H1 (cell line): ENCODE results near the gene FBXO41. TPM values are rescaled to one million over a fixed set of nuclear protein-coding genes. Genes with fewer than 3 reads are reported as not detected.

Source experiments
- CTCF ChIA-PET: fragments of 300-600 bp; sonication (Branson Sonifier 250); formaldehyde crosslinking; loops from one replicate; lab custom pipeline; 2021; ENCODE audit not compliant: partially characterized antibody; lab: Charles Lee
- POLR2A ChIA-PET: fragments of 300-600 bp; sonication (Branson Sonifier 250); formaldehyde crosslinking; loops from one replicate; lab custom pipeline; 2021; ENCODE audit warnings: inconsistent platforms; ENCODE audit not compliant: partially characterized antibody; lab: Charles Lee
- DNase-seq, 2 experiments: peaks; one replicate each; pipeline versions ENCODE4 v3.0.0 to v3.0.0-alpha.2; 2010 to 2022; ENCODE audit warnings: low spot score in 2 of 2, low read depth in 1 of 2, mixed read lengths in 1 of 2
- FAIRE-seq: peaks from 2 replicates; lab custom pipeline; 2011; peaks lifted over from hg19 to GRCh38; lab: Jason Lieb, UNC
- H2AFZ ChIP-seq: 2 replicates; pipeline ENCODE4 v1.8.1; 2012; ENCODE audit warnings: low read length, inconsistent platforms
- H2AK5ac ChIP-seq: 2 replicates; pipeline ENCODE4 v1.6.1; 2013; ENCODE audit warnings: low read depth, low read length
- H2BK120ac ChIP-seq: replicated peaks from 2 replicates; pipeline ENCODE3; 2013; ENCODE audit warnings: low read depth, low read length, inconsistent platforms
- H2BK12ac ChIP-seq: 2 replicates; pipeline ENCODE4 v1.6.1; 2013; ENCODE audit warnings: low read depth, low read length
- H2BK15ac ChIP-seq: 2 replicates; pipeline ENCODE4 v1.6.1; 2013; ENCODE audit warnings: low read length
- H2BK20ac ChIP-seq: 2 replicates; pipeline ENCODE4 v1.6.1; 2013; ENCODE audit warnings: low read length
- H2BK5ac ChIP-seq: 2 replicates; pipeline ENCODE4 v1.6.1; 2013; ENCODE audit warnings: low read depth, low read length
- H3K14ac ChIP-seq: 2 replicates; pipeline ENCODE4 v1.6.1; 2013; ENCODE audit warnings: inconsistent platforms; ENCODE audit not compliant: insufficient read length
- H3K18ac ChIP-seq: 2 replicates; pipeline ENCODE4 v1.6.1; 2013; ENCODE audit warnings: low read length; ENCODE audit errors: extremely low read depth
- H3K23ac ChIP-seq: 2 replicates; pipeline ENCODE4 v1.6.1; 2013; ENCODE audit warnings: inconsistent platforms; ENCODE audit not compliant: insufficient read length
- H3K23me2 ChIP-seq: 2 replicates; pipeline ENCODE4 v1.6.1; 2013; ENCODE audit warnings: low read depth, low read length
- H3K27ac ChIP-seq: 2 replicates; pipeline ENCODE4 v1.6.1; 2011; ENCODE audit warnings: low read depth, low read length, inconsistent platforms
- H3K27me3 ChIP-seq, 4 experiments: replicated peaks in 1 of 4; 1 replicate in 1 of 4; 2 replicates in 3 of 4; pipeline versions ENCODE4 v1.6.1 to v1.8.1; 2011 to 2013; ENCODE audit warnings: low read length in 3 of 4, mild to moderate bottlenecking in 3 of 4, inconsistent platforms in 2 of 4, mixed read lengths in 2 of 4, moderate library complexity in 1 of 4; ENCODE audit not compliant: control insufficient read depth in 3 of 4, insufficient read depth in 3 of 4; ENCODE audit errors: extremely low read depth in 1 of 4
- H3K36me3 ChIP-seq, 4 experiments: 2 replicates each; pipeline versions ENCODE4 v1.6.1 to v1.8.1; 2011 to 2013; ENCODE audit warnings: mild to moderate bottlenecking in 4 of 4, low read length in 3 of 4, moderate library complexity in 2 of 4, control low read depth in 1 of 4, inconsistent platforms in 1 of 4; ENCODE audit not compliant: insufficient read depth in 4 of 4, control insufficient read depth in 2 of 4
- H3K4ac ChIP-seq: replicated peaks from 2 replicates; pipeline ENCODE3; 2013; ENCODE audit warnings: low read length, low read depth, mixed read lengths, inconsistent platforms; ENCODE audit not compliant: insufficient read length
- H3K4me1 ChIP-seq, 4 experiments: replicated peaks in 1 of 4; 1 replicate in 1 of 4; 2 replicates in 3 of 4; pipeline versions ENCODE4 v1.6.1 to v1.8.1; 2011 to 2013; ENCODE audit warnings: low read length in 3 of 4, inconsistent platforms in 2 of 4, mixed read lengths in 1 of 4; ENCODE audit not compliant: insufficient read depth in 4 of 4, control insufficient read depth in 3 of 4
- H3K4me2 ChIP-seq, 2 experiments: 2 replicates each; pipeline versions ENCODE4 v1.6.1 to v1.8.1; 2011 to 2013; ENCODE audit warnings: low read depth in 2 of 2, low read length in 2 of 2, control low read depth in 1 of 2, inconsistent platforms in 1 of 2, mild to moderate bottlenecking in 1 of 2; ENCODE audit not compliant: insufficient read depth in 1 of 2
- H3K4me3 ChIP-seq, 4 experiments: fragments of 200-600, 300-600 bp in 1 of 4; sonication (generic), shearing (Covaris generic), sonication (Bioruptor Twin) in 1 of 4; 2 replicates each; pipeline versions ENCODE4 v1.5.1 to v1.8.1; 2011 to 2016; ENCODE audit warnings: low read length in 4 of 4, low read depth in 3 of 4, control low read depth in 2 of 4, inconsistent platforms in 2 of 4, mild to moderate bottlenecking in 2 of 4, mixed read lengths in 1 of 4, moderate library complexity in 1 of 4; ENCODE audit not compliant: insufficient read depth in 2 of 4; ENCODE audit errors: extremely low read depth in 1 of 4
- H3K56ac ChIP-seq: replicated peaks from 2 replicates; pipeline ENCODE3; 2013; ENCODE audit warnings: low read depth, mild to moderate bottlenecking, mixed read lengths, low read length, inconsistent platforms; ENCODE audit not compliant: insufficient read length
- H3K79me1 ChIP-seq: 2 replicates; pipeline ENCODE4 v1.6.1; 2013; ENCODE audit warnings: low read depth, low read length, control low read depth
- H3K79me2 ChIP-seq, 2 experiments: 2 replicates each; pipeline versions ENCODE4 v1.6.1 to v1.8.1; 2012 to 2013; ENCODE audit warnings: low read length in 2 of 2, mild to moderate bottlenecking in 2 of 2, inconsistent platforms in 1 of 2; ENCODE audit not compliant: insufficient read depth in 2 of 2, control insufficient read depth in 1 of 2
- H3K9ac ChIP-seq, 4 experiments: replicated peaks in 1 of 4; 1 replicate in 1 of 4; 2 replicates in 3 of 4; pipeline versions ENCODE4 v1.6.1 to v1.8.1; 2011 to 2013; ENCODE audit warnings: low read depth in 3 of 4, low read length in 3 of 4, control low read depth in 2 of 4, mild to moderate bottlenecking in 2 of 4, moderate library complexity in 2 of 4, inconsistent platforms in 1 of 4; ENCODE audit errors: extremely low read depth in 1 of 4
- H3K9me3 ChIP-seq, 2 experiments: 2 replicates each; pipeline versions ENCODE4 v1.6.1 to v1.8.1; 2012 to 2013; ENCODE audit warnings: mild to moderate bottlenecking in 2 of 2, moderate library complexity in 2 of 2, control low read depth in 1 of 2, inconsistent platforms in 1 of 2, low read depth in 1 of 2, low read length in 1 of 2, mixed read lengths in 1 of 2; ENCODE audit not compliant: insufficient read depth in 2 of 2
- H4K20me1 ChIP-seq, 2 experiments: replicated peaks in 1 of 2; 2 replicates each; pipeline versions ENCODE3 to v1.8.1; 2011 to 2013; ENCODE audit warnings: inconsistent platforms in 2 of 2, low read length in 2 of 2, mild to moderate bottlenecking in 1 of 2; ENCODE audit not compliant: insufficient read depth in 2 of 2, control insufficient read depth in 1 of 2
- H4K5ac ChIP-seq: 2 replicates; pipeline ENCODE4 v1.6.1; 2013; ENCODE audit warnings: low read length, low read depth, mixed read lengths, inconsistent platforms; ENCODE audit not compliant: insufficient read length
- H4K8ac ChIP-seq: 2 replicates; pipeline ENCODE4 v1.8.0; 2013; ENCODE audit warnings: mild to moderate bottlenecking, moderate library complexity, low read length, inconsistent platforms; ENCODE audit not compliant: insufficient read depth; ENCODE audit errors: extremely low read depth
- H4K91ac ChIP-seq: replicated peaks from 2 replicates; pipeline ENCODE3; 2013; ENCODE audit warnings: low read length, mixed read lengths, inconsistent platforms; ENCODE audit not compliant: insufficient read length
- BCL11A ChIP-seq, 2 experiments: IDR thresholded peaks; one replicate each; pipeline ENCODE4 v1.6.1; 2011; ENCODE audit warnings: low read depth in 2 of 2, low read length in 2 of 2, mild to moderate bottlenecking in 2 of 2
- CHD1 ChIP-seq: IDR thresholded peaks from 2 replicates; pipeline ENCODE4 v1.6.1; 2012; ENCODE audit warnings: low read depth, low read length, improper control_type of control experiment
- CREB1 ChIP-seq: IDR thresholded peaks from 2 replicates; pipeline ENCODE4 v1.6.1; 2012; ENCODE audit warnings: inconsistent platforms
- CTBP2 ChIP-seq: IDR thresholded peaks from 2 replicates; pipeline ENCODE4 v1.7.0; 2011; ENCODE audit warnings: borderline replicate concordance, mild to moderate bottlenecking, moderate library complexity, mixed read lengths, low read length; ENCODE audit not compliant: insufficient read depth, insufficient read length
- PHF8 ChIP-seq: fragments of 200-600 bp; sonication (generic); conservative IDR thresholded peaks from 2 replicates; pipeline ENCODE4 v1.7.1; 2012; ENCODE audit warnings: low read depth, mild to moderate bottlenecking, inconsistent platforms, low read length, moderate library complexity
- POLR2AphosphoS5 ChIP-seq: IDR thresholded peaks from 2 replicates; pipeline ENCODE4 v1.6.1; 2011; ENCODE audit warnings: low read depth, low read length
- RFX5 ChIP-seq: IDR thresholded peaks from 2 replicates; pipeline ENCODE4 v1.6.1; 2011; ENCODE audit warnings: low read depth, low read length, improper control_type of control experiment, borderline replicate concordance
- SP1 ChIP-seq: IDR thresholded peaks from 2 replicates; pipeline ENCODE4 v1.6.1; 2011; ENCODE audit warnings: low read depth, low read length
- SRF ChIP-seq: IDR thresholded peaks from 2 replicates; pipeline ENCODE4 v1.6.1; 2011; ENCODE audit warnings: mild to moderate bottlenecking, low read depth, low read length, moderate library complexity
- ZNF274 ChIP-seq: IDR thresholded peaks from 2 replicates; pipeline ENCODE4 v1.7.0; 2012; ENCODE audit warnings: low read length, borderline replicate concordance; ENCODE audit errors: extremely low read depth
- WGBS, 2 experiments: shearing (Covaris generic) in 1 of 2; methylation state at CpG; one replicate each; pipeline versions ENCODE4 v1.1.6 to v1.1.7; 2013 to 2015; ENCODE audit warnings: low lambda C conversion rate in 2 of 2, mixed read lengths in 2 of 2, inconsistent platforms in 1 of 2, low coverage in 1 of 2, missing lambda C conversion rate in 1 of 2; ENCODE audit not compliant: insufficient replicate concordance in 2 of 2, insufficient coverage in 1 of 2, insufficient read length in 1 of 2; ENCODE audit errors: extremely low coverage in 1 of 2, missing lambda C conversion rate in 1 of 2; 5-methylcytosine and 5-hydroxymethylcytosine counted together
- polyA plus RNA-seq, 7 experiments: library from polyadenylated mRNA; depleted of rRNA in 3 of 7; stranded (reverse) in 5 of 7; unstranded in 2 of 7; fragments of >200 nt in 5 of 7; fragments of 200-250 nt in 2 of 7; gene quantifications; 1 replicate in 5 of 7; 2 replicates in 1 of 7; 4 replicates in 1 of 7; pipeline versions ENCODE4 v1.2.1 to v1.2.3, GENCODE V29; 2011 to 2013; ENCODE audit warnings: missing spikeins in 2 of 7, mixed read lengths in 2 of 7
- total RNA-seq: library from RNA; stranded (reverse); fragmentation: NEBNext Ultra II Directional; extraction: Animal tissue kit (Norgen Biotek cat#: 25700); gene quantifications from 2 replicates; pipeline ENCODE4 v1.2.1, GENCODE V29; 2021
- TF ChIP-seq, protein P1 (sequence below): IDR thresholded peaks from 2 replicates; pipeline ENCODE4 v1.6.1; 2012; ENCODE audit warnings: low read length, inconsistent platforms

FBXO41 gene
- total and polyA plus RNA-seq, 2 of the 8 experiments (the other 6 are each of a cell fraction or from before 2014, with no cell fraction given), result 11.2 to 14.3 TPM

DNA sequence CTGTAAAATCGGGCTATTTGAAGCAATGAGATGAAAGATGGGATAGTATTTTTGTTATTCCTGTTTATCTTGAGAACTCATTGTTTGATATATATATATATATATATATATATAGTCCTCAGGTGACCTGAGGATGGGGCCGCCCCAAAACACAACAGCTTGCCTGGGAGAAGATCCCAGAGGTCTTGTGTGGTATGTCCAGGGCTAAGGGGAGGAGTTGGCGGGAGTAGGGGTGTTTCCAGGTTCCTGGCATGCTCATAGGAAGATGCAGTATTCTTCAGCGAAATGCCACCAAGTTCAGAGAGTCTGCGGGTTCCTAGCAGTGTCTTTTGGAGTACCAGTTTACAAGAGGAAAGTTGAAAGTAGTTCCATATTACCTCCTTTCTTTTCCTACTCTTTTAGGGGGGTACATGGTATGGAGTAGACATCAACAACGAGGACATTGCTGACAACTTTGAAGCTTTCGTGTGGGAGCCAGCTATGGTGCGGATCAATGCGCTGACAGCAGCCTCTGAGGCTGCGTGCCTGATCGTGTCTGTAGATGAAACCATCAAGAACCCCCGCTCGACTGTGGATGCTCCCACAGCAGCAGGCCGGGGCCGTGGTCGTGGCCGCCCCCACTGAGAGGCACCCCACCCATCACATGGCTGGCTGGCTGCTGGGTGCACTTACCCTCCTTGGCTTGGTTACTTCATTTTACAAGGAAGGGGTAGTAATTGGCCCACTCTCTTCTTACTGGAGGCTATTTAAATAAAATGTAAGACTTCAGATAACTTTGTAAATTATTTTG, 31.8 kb downstream of the FBXO41 start:
- Histone ChIP-seq H4K91ac (no peak overlapping the region), H3K27me3 (no peaks in the 10 kb centered on the region), H2BK15ac (no peak overlapping the region), H3K23me2 (no peaks in the 10 kb centered on the region), H2BK12ac (no peak overlapping the region), H3K4me3 (no peak overlapping the region), H3K9ac (no peak overlapping the region), H3K79me2 (no peaks in the 10 kb centered on the region), H3K4me1 (peaks cover 0 to 7% (median 1%) of the 10 kb centered on the region in 4 experiments; a peak in 2 of 7 replicates), H4K20me1 (peaks cover 11 to 28% of the 10 kb centered on the region in 2 experiments), H3K27ac (no peak overlapping the region), H3K4ac (no peak overlapping the region), H2AK5ac (no peak overlapping the region), H3K36me3 (peaks cover 38 to 73% (median 54%) of the 10 kb centered on the region in 4 experiments), H4K5ac (no peak overlapping the region), H3K4me2 (no peak overlapping the region), H3K18ac (no peak overlapping the region), H3K14ac (no peak overlapping the region), H2AFZ (no peak overlapping the region), H2BK20ac (no peak overlapping the region), H4K8ac (no peak overlapping the region), H3K56ac (no peak overlapping the region), H3K23ac (no peak overlapping the region), H3K9me3 (no peaks in the 10 kb centered on the region), H2BK120ac (no peak overlapping the region), H2BK5ac (no peak overlapping the region), H3K79me1 (peaks cover 2% of the 10 kb centered on the region; the same call in 1 of the 2 replicates)
- no peak for FAIRE-seq
- WGBS, 2 experiments, result 95% methylated on average over 17 of the region's 17 CpGs; no CpG with 5 or more reads in 1 of the 2 experiments
- no peak for DNase-seq
- POLR2A ChIA-PET, result interaction anchor here (1.1 to 6.5 kb wide), 8 partner anchors 8 to 35 kb away, joined by 3 to 105 read pairs (median 4); partner anchors contain the start of genes CCT7 and PRADC1
- CTCF ChIA-PET, result interaction anchor here (0.8 to 2.6 kb wide), 5 partner anchors 8 to 40 kb away, joined by 3 to 16 read pairs (median 3); no protein-coding TSS in a partner anchor
- TF ChIP-seq CHD1, result no peak
- TF ChIP-seq BCL11A (IDR thresholded peaks at IDR 0.05; ENCODE audit: low read depth in 2 of 2, low read length in 2 of 2), result no peak
- TF ChIP-seq CREB1, result no peak
- TF ChIP-seq SRF, result no peak
- TF ChIP-seq, protein P1, sequence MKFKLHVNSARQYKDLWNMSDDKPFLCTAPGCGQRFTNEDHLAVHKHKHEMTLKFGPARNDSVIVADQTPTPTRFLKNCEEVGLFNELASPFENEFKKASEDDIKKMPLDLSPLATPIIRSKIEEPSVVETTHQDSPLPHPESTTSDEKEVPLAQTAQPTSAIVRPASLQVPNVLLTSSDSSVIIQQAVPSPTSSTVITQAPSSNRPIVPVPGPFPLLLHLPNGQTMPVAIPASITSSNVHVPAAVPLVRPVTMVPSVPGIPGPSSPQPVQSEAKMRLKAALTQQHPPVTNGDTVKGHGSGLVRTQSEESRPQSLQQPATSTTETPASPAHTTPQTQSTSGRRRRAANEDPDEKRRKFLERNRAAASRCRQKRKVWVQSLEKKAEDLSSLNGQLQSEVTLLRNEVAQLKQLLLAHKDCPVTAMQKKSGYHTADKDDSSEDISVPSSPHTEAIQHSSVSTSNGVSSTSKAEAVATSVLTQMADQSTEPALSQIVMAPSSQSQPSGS, result no peak
- TF ChIP-seq SP1, result no peak
- no peak for TF ChIP-seq PHF8
- TF ChIP-seq RFX5, result no peak
- TF ChIP-seq POLR2AphosphoS5, result no peak
- no peak for TF ChIP-seq ZNF274
- TF ChIP-seq CTBP2, result no peak
